ENCODE measurements around the gene ENAH. TPM values are rescaled to one million over a fixed set of nuclear protein-coding genes. Genes with fewer than 3 reads are reported as not detected.

The ENAH gene
- total and polyA plus RNA-seq, 2 experiments from 2014 or later: 109 to 184 TPM

DNA sequence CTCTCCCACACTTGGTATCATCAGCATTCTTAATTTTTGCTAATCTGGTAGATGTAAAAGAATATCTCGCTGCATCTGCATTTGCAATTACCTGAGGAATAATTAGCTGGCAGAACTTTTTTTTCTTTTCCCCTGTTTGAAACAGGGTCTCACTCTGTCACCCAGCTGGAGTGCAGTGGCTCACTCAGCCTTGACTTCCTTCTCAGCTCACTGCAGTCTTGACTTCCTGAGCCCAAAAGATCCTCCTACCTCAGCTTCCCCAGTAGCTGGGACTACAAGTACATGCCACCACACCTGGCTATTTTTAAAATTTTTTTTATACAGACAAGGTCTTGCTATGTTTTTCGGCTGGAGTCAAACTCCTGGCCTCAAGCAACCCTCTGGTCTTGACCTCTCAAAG lies 35.4 kb upstream of the ENAH start:
- Histone ChIP-seq H3K27ac (ENCODE audit: low read depth) (no peak overlapping the region), H3K36me3 (ENCODE audit: insufficient read depth) (no peaks in the 10 kb centered on the region; the same call in 1 of the 2 replicates), H3K27me3 (ENCODE audit: insufficient read depth) (no peaks in the 10 kb centered on the region), H3K4me1 (ENCODE audit: insufficient read depth) (no peaks in the 10 kb centered on the region), H3K4me2 (no peak overlapping the region), H3K4me3 (no peak overlapping the region), H2AFZ (no peak overlapping the region), H3F3A (replicated peaks; ENCODE audit: low read depth) (no peaks in the 10 kb centered on the region), H3K9me2 (ENCODE audit: insufficient read depth) (peaks cover 7% of the 10 kb centered on the region; the same call in 1 of the 2 replicates), H3K79me2 (replicated peaks; ENCODE audit: insufficient read depth) (no peaks in the 10 kb centered on the region), H4K20me1 (replicated peaks; ENCODE audit: insufficient read depth) (no peaks in the 10 kb centered on the region)
- DNase-seq (ENCODE audit: low spot score) (no peak), ATAC-seq (no peak)
- Mint-ChIP-seq H3K27me3 (ENCODE audit: insufficient read depth, low read depth, poor library complexity) (peaks cover 4% of the 10 kb centered on the region), H3K27ac (no peak overlapping the region), H3K4me3 (no peak overlapping the region), H3K9me3 (no peaks in the 10 kb centered on the region), H3K36me3 (ENCODE audit: low read depth) (no peaks in the 10 kb centered on the region), H3K4me1 (no peaks in the 10 kb centered on the region)
- no peak for TF ChIP-seq POLR2AphosphoS5 (IDR thresholded peaks at IDR 0.05; ENCODE audit: low read depth)
- no peak for TF ChIP-seq ZNF114 (CRISPR knock-in tag; IDR thresholded peaks at IDR 0.05)
- TF ChIP-seq STAT1 (IDR thresholded peaks at IDR 0.05; ENCODE audit: unreplicated experiment): no peak
- no peak for TF ChIP-seq JUNB (IDR thresholded peaks at IDR 0.05; ENCODE audit: unreplicated experiment)
- TF ChIP-seq EZH2phosphoT487 (IDR thresholded peaks at IDR 0.05; ENCODE audit: unreplicated experiment): no peak
- TF ChIP-seq, protein P1, sequence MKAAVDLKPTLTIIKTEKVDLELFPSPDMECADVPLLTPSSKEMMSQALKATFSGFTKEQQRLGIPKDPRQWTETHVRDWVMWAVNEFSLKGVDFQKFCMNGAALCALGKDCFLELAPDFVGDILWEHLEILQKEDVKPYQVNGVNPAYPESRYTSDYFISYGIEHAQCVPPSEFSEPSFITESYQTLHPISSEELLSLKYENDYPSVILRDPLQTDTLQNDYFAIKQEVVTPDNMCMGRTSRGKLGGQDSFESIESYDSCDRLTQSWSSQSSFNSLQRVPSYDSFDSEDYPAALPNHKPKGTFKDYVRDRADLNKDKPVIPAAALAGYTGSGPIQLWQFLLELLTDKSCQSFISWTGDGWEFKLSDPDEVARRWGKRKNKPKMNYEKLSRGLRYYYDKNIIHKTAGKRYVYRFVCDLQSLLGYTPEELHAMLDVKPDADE (IDR thresholded peaks at IDR 0.05): no peak
- no peak for TF ChIP-seq REST (IDR thresholded peaks at IDR 0.05; ENCODE audit: unreplicated experiment)
- TF ChIP-seq EZH2 (IDR thresholded peaks at IDR 0.05; ENCODE audit: low read depth, unreplicated experiment): no peak
- no peak for TF ChIP-seq NANOG (IDR thresholded peaks at IDR 0.05; ENCODE audit: borderline replicate concordance)
- TF ChIP-seq, protein P2, sequence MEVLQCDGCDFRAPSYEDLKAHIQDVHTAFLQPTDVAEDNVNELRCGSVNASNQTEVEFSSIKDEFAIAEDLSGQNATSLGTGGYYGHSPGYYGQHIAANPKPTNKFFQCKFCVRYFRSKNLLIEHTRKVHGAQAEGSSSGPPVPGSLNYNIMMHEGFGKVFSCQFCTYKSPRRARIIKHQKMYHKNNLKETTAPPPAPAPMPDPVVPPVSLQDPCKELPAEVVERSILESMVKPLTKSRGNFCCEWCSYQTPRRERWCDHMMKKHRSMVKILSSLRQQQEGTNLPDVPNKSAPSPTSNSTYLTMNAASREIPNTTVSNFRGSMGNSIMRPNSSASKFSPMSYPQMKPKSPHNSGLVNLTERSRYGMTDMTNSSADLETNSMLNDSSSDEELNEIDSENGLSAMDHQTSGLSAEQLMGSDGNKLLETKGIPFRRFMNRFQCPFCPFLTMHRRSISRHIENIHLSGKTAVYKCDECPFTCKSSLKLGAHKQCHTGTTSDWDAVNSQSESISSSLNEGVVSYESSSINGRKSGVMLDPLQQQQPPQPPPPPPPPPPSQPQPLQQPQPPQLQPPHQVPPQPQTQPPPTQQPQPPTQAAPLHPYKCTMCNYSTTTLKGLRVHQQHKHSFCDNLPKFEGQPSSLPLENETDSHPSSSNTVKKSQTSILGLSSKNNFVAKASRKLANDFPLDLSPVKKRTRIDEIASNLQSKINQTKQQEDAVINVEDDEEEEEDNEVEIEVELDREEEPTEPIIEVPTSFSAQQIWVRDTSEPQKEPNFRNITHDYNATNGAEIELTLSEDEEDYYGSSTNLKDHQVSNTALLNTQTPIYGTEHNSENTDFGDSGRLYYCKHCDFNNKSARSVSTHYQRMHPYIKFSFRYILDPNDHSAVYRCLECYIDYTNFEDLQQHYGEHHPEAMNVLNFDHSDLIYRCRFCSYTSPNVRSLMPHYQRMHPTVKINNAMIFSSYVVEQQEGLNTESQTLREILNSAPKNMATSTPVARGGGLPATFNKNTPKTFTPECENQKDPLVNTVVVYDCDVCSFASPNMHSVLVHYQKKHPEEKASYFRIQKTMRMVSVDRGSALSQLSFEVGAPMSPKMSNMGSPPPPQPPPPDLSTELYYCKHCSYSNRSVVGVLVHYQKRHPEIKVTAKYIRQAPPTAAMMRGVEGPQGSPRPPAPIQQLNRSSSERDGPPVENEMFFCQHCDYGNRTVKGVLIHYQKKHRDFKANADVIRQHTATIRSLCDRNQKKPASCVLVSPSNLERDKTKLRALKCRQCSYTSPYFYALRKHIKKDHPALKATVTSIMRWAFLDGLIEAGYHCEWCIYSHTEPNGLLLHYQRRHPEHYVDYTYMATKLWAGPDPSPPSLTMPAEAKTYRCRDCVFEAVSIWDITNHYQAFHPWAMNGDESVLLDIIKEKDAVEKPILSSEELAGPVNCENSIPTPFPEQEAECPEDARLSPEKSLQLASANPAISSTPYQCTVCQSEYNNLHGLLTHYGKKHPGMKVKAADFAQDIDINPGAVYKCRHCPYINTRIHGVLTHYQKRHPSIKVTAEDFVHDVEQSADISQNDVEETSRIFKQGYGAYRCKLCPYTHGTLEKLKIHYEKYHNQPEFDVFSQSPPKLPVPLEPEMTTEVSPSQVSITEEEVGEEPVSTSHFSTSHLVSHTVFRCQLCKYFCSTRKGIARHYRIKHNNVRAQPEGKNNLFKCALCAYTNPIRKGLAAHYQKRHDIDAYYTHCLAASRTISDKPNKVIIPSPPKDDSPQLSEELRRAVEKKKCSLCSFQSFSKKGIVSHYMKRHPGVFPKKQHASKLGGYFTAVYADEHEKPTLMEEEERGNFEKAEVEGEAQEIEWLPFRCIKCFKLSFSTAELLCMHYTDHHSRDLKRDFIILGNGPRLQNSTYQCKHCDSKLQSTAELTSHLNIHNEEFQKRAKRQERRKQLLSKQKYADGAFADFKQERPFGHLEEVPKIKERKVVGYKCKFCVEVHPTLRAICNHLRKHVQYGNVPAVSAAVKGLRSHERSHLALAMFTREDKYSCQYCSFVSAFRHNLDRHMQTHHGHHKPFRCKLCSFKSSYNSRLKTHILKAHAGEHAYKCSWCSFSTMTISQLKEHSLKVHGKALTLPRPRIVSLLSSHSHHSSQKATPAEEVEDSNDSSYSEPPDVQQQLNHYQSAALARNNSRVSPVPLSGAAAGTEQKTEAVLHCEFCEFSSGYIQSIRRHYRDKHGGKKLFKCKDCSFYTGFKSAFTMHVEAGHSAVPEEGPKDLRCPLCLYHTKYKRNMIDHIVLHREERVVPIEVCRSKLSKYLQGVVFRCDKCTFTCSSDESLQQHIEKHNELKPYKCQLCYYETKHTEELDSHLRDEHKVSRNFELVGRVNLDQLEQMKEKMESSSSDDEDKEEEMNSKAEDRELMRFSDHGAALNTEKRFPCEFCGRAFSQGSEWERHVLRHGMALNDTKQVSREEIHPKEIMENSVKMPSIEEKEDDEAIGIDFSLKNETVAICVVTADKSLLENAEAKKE (CRISPR knock-in tag; IDR thresholded peaks at IDR 0.05): no peak
- no peak for TF ChIP-seq CREB1 (CRISPR knock-in tag; IDR thresholded peaks at IDR 0.05; ENCODE audit: low read depth)
- TF ChIP-seq CTCF (conservative IDR thresholded peaks at IDR 0.05; ENCODE audit: low read depth in 2 of 2): no peak
- TF ChIP-seq ZNF331 (CRISPR knock-in tag; IDR thresholded peaks at IDR 0.05; ENCODE audit: low read depth): no peak
